ENCODE measurements around the gene KANK2. TPM values are rescaled to one million over a fixed set of nuclear protein-coding genes. Genes with fewer than 3 reads are reported as not detected.

KANK2 gene
- total RNA-seq, 1 experiment from 2014 or later: 17.6 TPM

DNA sequence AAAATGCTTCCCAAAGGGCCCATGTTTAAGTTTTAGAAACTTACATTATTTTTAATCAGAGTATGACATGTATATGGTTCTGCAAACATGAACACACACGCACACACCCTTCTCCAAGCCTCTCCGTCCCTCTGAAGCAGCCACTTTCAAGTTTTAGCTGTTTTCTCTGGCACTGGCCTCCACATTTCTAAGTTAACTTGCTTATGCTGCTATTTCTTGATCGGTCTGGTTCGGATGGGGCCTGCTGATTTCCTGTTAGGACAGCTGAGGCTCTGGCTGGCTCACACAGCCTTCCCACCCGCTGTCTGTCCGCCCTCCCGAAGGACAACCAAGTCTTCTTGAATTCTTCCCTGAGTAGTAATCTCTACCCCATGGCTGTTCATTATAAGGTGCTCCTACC, 46.2 kb downstream of the KANK2 start:
- no TSS peak for BruUV-seq (replicated peaks)
- no peak for TF ChIP-seq CTCF (IDR thresholded peaks at IDR 0.05; ENCODE audit: insufficient read depth in 1 of 2, low read depth in 1 of 2, low read length in 1 of 2, severe bottlenecking in 1 of 2, unreplicated experiment in 1 of 2)
- Histone ChIP-seq H3K4me3 (ENCODE audit: low read depth, low read length) (no peak overlapping the region), H3K36me3 (ENCODE audit: control insufficient read depth, insufficient read depth, low read length) (no peaks in the 10 kb centered on the region; the same call in 1 of the 2 replicates), H3K4me1 (peaks cover 5% of the 10 kb centered on the region; the same call in 1 of the 2 replicates), H3K9me3 (no peaks in the 10 kb centered on the region), H3K27me3 (replicated peaks; ENCODE audit: control insufficient read depth, insufficient read depth, low read length) (no peaks in the 10 kb centered on the region)
- CTCF ChIA-PET: interaction anchor here (0.6 kb wide), 1 partner anchor 46 kb away, joined by 4 read pairs; no protein-coding TSS in a partner anchor
- Mint-ChIP-seq H3K4me1 (ENCODE audit: low read depth, unreplicated experiment) (peaks cover 7% of the 10 kb centered on the region), H3K27ac (ENCODE audit: unreplicated experiment) (no peak overlapping the region), H3K9me3 (ENCODE audit: unreplicated experiment) (no peaks in the 10 kb centered on the region), H3K4me3 (ENCODE audit: unreplicated experiment) (no peak overlapping the region), H3K36me3 (ENCODE audit: insufficient read depth, unreplicated experiment) (peaks cover 50% of the 10 kb centered on the region), H3K27me3 (ENCODE audit: insufficient read depth, unreplicated experiment) (no peaks in the 10 kb centered on the region)
- intact Hi-C loops (cut with micrococcal nuclease; ENCODE audit: unreplicated experiment): no loop called here
- no peak for DNase-seq
- POLR2A ChIA-PET: interaction anchor here (0.7 kb wide), 2 partner anchors 15 to 1814 kb away, joined by 3 read pairs; no protein-coding TSS in a partner anchor

- ChIA-PET POLR2A (no interaction called here), CTCF (no interaction called here)
- Histone ChIP-seq H3K27me3 (replicated peaks; ENCODE audit: control insufficient read depth, insufficient read depth, low read length) (no peaks in the 10 kb centered on the region), H3K4me1 (peaks cover 4% of the 10 kb centered on the region), H3K9me3 (no peaks in the 10 kb centered on the region), H3K36me3 (ENCODE audit: control insufficient read depth, insufficient read depth, low read length) (no peaks in the 10 kb centered on the region; the same call in 1 of the 2 replicates), H3K4me3 (ENCODE audit: low read depth, low read length) (no peak overlapping the region)
- H3K27me3 Mint-ChIP-seq (ENCODE audit: insufficient read depth, unreplicated experiment): no peaks in the 10 kb centered on the region
- no peaks in the 10 kb centered on the region for H3K4me1 Mint-ChIP-seq (ENCODE audit: low read depth, unreplicated experiment)
- H3K9me3 Mint-ChIP-seq (ENCODE audit: unreplicated experiment): no peaks in the 10 kb centered on the region
- BruUV-seq (replicated peaks): no TSS peak
- no peak for DNase-seq
- TF ChIP-seq CTCF (IDR thresholded peaks at IDR 0.05; ENCODE audit: insufficient read depth in 1 of 2, low read depth in 1 of 2, low read length in 1 of 2, severe bottlenecking in 1 of 2, unreplicated experiment in 1 of 2): no peak
- peaks cover 50% of the 10 kb centered on the region for H3K36me3 Mint-ChIP-seq (ENCODE audit: insufficient read depth, unreplicated experiment)
- no peak overlapping the region for H3K27ac Mint-ChIP-seq (ENCODE audit: unreplicated experiment)
- intact Hi-C loops (cut with micrococcal nuclease; ENCODE audit: unreplicated experiment): no loop called here
- no peak overlapping the region for H3K4me3 Mint-ChIP-seq (ENCODE audit: unreplicated experiment)
Observed at GRCh38 chr19:11148001-11148400, 49.3 kb downstream of the KANK2 start.

- CTCF ChIA-PET: no interaction called here
- no peak overlapping the region for H3K4me3 Mint-ChIP-seq (ENCODE audit: unreplicated experiment)
- intact Hi-C loops (cut with micrococcal nuclease; ENCODE audit: unreplicated experiment): no loop called here
Observed at GRCh38 chr19:11145536-11145924, 51.8 kb downstream of the KANK2 start.

More at GRCh38 chr19:11145536-11145924, 51.8 kb downstream of the KANK2 start:
- H3K9me3 ChIP-seq: no peaks in the 10 kb centered on the region
- no peaks in the 10 kb centered on the region for H3K27me3 ChIP-seq (replicated peaks; ENCODE audit: control insufficient read depth, insufficient read depth, low read length)
- H3K36me3 ChIP-seq (ENCODE audit: control insufficient read depth, insufficient read depth, low read length): no peaks in the 10 kb centered on the region; the same call in 1 of the 2 replicates
- Mint-ChIP-seq H3K27me3 (ENCODE audit: insufficient read depth, unreplicated experiment) (no peaks in the 10 kb centered on the region), H3K4me1 (ENCODE audit: low read depth, unreplicated experiment) (no peaks in the 10 kb centered on the region), H3K27ac (ENCODE audit: unreplicated experiment) (no peak overlapping the region), H3K9me3 (ENCODE audit: unreplicated experiment) (no peaks in the 10 kb centered on the region), H3K36me3 (ENCODE audit: insufficient read depth, unreplicated experiment) (peaks cover 41% of the 10 kb centered on the region)
- H3K4me1 ChIP-seq: peaks cover 17% of the 10 kb centered on the region
- no peak for DNase-seq
- TF ChIP-seq CTCF (IDR thresholded peaks at IDR 0.05; ENCODE audit: insufficient read depth in 1 of 2, low read depth in 1 of 2, low read length in 1 of 2, severe bottlenecking in 1 of 2, unreplicated experiment in 1 of 2): no peak
- POLR2A ChIA-PET: no interaction called here
- BruUV-seq (replicated peaks): no TSS peak
- H3K4me3 ChIP-seq (ENCODE audit: low read depth, low read length): no peak overlapping the region
